C4-2B (cell line): Measurements from ENCODE around the gene KCNC1.

Experiments
- CTCF ChIP-seq: fragments of 450-650 bp; conservative IDR thresholded peaks from 2 replicates; pipeline ENCODE4 v1.5.1; 2017; ENCODE audit warnings: mild to moderate bottlenecking
- ZFX ChIP-seq: fragments of 450-650 bp; IDR thresholded peaks from 2 replicates; pipeline ENCODE4 v1.6.1; 2017

- no peak for TF ChIP-seq CTCF
- TF ChIP-seq ZFX, result no peak
Observed at GRCh38 chr11:17693531-17693930, 41.0 kb upstream of the KCNC1 start.
